HepG2 (cell line): ENCODE data around the gene WNK1. TPM values are rescaled to one million over a fixed set of nuclear protein-coding genes. Genes with fewer than 3 reads are reported as not detected.

Experiments used
- CCDC6 ChIP-seq: sonication (generic); formaldehyde crosslinking; IDR thresholded peaks from 2 replicates; pipeline ENCODE4 v1.8.1; 2022; ENCODE audit warnings: mild to moderate bottlenecking, missing genetic modification reagents, moderate library complexity
- GATAD1 ChIP-seq: IDR thresholded peaks from 2 replicates; pipeline ENCODE4 v1.6.1; 2016; ENCODE audit warnings: missing genetic modification reagents, missing compliant biosample characterization
- HNRNPK ChIP-seq: fragments of 200-400 bp; formaldehyde crosslinking; IDR thresholded peaks from 2 replicates; pipeline ENCODE4 v1.6.1; 2018; ENCODE audit warnings: low read length, low read depth, moderate library complexity, mild to moderate bottlenecking; ENCODE audit not compliant: poor library complexity, severe bottlenecking
- NR2F1 ChIP-seq, 2 experiments: fragments of 450-650 bp in 1 of 2; formaldehyde crosslinking in 1 of 2; IDR thresholded peaks; 2 replicates each; pipeline versions ENCODE4 v1.5.0 to v1.6.1; 2016 to 2020; ENCODE audit warnings: mild to moderate bottlenecking in 1 of 2, missing compliant biosample characterization in 1 of 2, missing genetic modification reagents in 1 of 2, moderate library complexity in 1 of 2
- PRMT3 ChIP-seq: sonication (generic); formaldehyde crosslinking; IDR thresholded peaks from 2 replicates; pipeline ENCODE4 v1.8.1; 2022; ENCODE audit warnings: low read depth, mild to moderate bottlenecking, moderate library complexity, missing genetic modification reagents, borderline replicate concordance
- REL ChIP-seq: sonication (generic); formaldehyde crosslinking; conservative IDR thresholded peaks from 2 replicates; pipeline ENCODE4 v1.8.0; 2022; ENCODE audit warnings: mild to moderate bottlenecking, missing genetic modification reagents, moderate library complexity
- SMAD9 ChIP-seq: sonication (generic); formaldehyde crosslinking; IDR thresholded peaks from 2 replicates; pipeline ENCODE4 v1.5.1; 2020; ENCODE audit warnings: mild to moderate bottlenecking, missing genetic modification reagents
- TAF15 ChIP-seq: fragments of 200-400 bp; formaldehyde crosslinking; IDR thresholded peaks from one replicate; pipeline ENCODE4 v1.6.1; 2018; ENCODE audit warnings: mild to moderate bottlenecking, low read depth, low read length; ENCODE audit not compliant: poor library complexity, severe bottlenecking
- ZNF121 ChIP-seq: sonication (generic); formaldehyde crosslinking; IDR thresholded peaks from 2 replicates; pipeline ENCODE4 v1.5.0; 2020; ENCODE audit warnings: mild to moderate bottlenecking, missing genetic modification reagents
- ZNF431 ChIP-seq: sonication (generic); formaldehyde crosslinking; IDR thresholded peaks from 2 replicates; pipeline ENCODE4 v1.9.0; 2022; ENCODE audit warnings: missing genetic modification reagents, low read depth, mild to moderate bottlenecking, borderline replicate concordance
- ZSCAN9 ChIP-seq: IDR thresholded peaks from 2 replicates; pipeline ENCODE4 v1.6.1; 2016; ENCODE audit warnings: borderline replicate concordance
- polyA plus RNA-seq, 8 experiments: library from polyadenylated mRNA; depleted of rRNA in 3 of 8; stranded (reverse) in 7 of 8; unstranded in 1 of 8; fragments of >200 nt; fragmentation: Illumina TruSeq in 4 of 8; extraction: Trizol in 4 of 8; gene quantifications; 2 replicates each; pipeline versions ENCODE4 v1.2.1 to v1.2.3, GENCODE V29; 2011 to 2016; ENCODE audit warnings: low read depth in 4 of 8, missing spikeins in 1 of 8, mixed read lengths in 1 of 8; ENCODE audit not compliant: insufficient read depth in 1 of 8
- total RNA-seq, 5 experiments: library from RNA; depleted of rRNA; stranded (reverse); fragments of >200 nt; fragmentation: Illumina TruSeq; extraction: Trizol; gene quantifications; 2 replicates each; pipeline ENCODE4 v1.2.3, GENCODE V29; 2016; ENCODE audit warnings: low read depth in 1 of 5
- TF ChIP-seq, protein P1 (sequence below): sonication (generic); formaldehyde crosslinking; IDR thresholded peaks from 2 replicates; pipeline ENCODE4 v1.4.0; 2020; ENCODE audit warnings: missing genetic modification reagents, borderline replicate concordance
- TF ChIP-seq, protein P2 (sequence below): sonication (generic); formaldehyde crosslinking; conservative IDR thresholded peaks from 2 replicates; pipeline ENCODE4 v1.4.0; 2020; ENCODE audit warnings: missing genetic modification reagents
- TF ChIP-seq, protein P3 (sequence below): sonication (generic); formaldehyde crosslinking; IDR thresholded peaks from one replicate; pipeline ENCODE4 v1.5.1; 2020; ENCODE audit warnings: mild to moderate bottlenecking, missing genetic modification reagents; ENCODE audit errors: not compliant biosample characterization
- TF ChIP-seq, protein P4 (sequence below): IDR thresholded peaks from 2 replicates; pipeline ENCODE4 v1.6.1; 2016; ENCODE audit warnings: low read depth, borderline replicate concordance

WNK1 gene
- total and polyA plus RNA-seq, 2 of the 13 experiments (the other 11 are each of a cell fraction or from before 2014, with no cell fraction given), result 31.1 to 54.8 TPM

DNA sequence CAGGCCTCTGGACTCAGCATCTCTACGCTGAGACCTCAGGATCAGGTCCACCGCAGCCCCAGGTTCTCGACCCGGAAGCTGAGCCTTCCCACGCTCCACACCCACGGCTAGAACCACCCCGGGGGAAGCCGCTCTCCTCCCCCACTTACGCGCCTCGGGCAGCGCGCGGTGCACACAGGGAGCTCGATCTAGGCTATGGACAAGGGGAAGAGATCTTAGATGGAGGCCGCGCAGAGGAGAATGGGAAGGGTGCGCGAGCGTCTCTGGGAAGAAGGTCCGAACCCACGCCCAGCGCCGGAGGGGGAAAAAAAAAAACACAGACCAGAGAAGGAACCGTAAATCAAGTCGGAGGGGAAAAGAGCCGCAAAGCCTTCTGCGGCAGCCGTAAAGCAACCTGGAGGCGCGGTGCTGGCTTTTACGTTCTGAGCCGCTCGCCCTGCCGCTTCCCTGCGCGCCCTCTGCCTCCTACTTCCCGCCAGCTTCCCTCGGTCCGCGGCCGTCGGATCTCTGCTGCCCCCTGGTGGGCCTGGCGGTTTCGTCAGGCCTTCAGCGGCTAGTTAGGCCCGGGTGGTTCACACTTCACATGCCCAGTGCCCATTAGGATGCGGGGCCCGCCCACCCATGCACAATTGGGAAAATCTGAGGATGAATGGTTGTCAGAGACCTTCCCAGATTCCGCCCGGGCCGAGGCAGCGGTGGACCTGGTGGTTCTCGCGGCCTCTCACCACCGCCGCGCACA, 197.2 kb downstream of the WNK1 start, which contains the start of gene RAD52 (continued):
- TF ChIP-seq CCDC6 (CRISPR knock-in tag), result peak; percentile 59
- TF ChIP-seq, protein P1, sequence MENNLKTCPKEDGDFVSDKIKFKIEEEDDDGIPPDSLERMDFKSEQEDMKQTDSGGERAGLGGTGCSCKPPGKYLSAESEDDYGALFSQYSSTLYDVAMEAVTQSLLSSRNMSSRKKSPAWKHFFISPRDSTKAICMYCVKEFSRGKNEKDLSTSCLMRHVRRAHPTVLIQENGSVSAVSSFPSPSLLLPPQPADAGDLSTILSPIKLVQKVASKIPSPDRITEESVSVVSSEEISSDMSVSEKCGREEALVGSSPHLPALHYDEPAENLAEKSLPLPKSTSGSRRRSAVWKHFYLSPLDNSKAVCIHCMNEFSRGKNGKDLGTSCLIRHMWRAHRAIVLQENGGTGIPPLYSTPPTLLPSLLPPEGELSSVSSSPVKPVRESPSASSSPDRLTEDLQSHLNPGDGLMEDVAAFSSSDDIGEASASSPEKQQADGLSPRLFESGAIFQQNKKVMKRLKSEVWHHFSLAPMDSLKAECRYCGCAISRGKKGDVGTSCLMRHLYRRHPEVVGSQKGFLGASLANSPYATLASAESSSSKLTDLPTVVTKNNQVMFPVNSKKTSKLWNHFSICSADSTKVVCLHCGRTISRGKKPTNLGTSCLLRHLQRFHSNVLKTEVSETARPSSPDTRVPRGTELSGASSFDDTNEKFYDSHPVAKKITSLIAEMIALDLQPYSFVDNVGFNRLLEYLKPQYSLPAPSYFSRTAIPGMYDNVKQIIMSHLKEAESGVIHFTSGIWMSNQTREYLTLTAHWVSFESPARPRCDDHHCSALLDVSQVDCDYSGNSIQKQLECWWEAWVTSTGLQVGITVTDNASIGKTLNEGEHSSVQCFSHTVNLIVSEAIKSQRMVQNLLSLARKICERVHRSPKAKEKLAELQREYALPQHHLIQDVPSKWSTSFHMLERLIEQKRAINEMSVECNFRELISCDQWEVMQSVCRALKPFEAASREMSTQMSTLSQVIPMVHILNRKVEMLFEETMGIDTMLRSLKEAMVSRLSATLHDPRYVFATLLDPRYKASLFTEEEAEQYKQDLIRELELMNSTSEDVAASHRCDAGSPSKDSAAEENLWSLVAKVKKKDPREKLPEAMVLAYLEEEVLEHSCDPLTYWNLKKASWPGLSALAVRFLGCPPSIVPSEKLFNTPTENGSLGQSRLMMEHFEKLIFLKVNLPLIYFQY (CRISPR knock-in tag), result peak; percentile 24
- TF ChIP-seq HNRNPK, result no peak
- no peak for TF ChIP-seq NR2F1 (CRISPR knock-in tag; IDR thresholded peaks at IDR 0.05)
- TF ChIP-seq TAF15, result no peak
- peak; percentile 90 for TF ChIP-seq GATAD1
- TF ChIP-seq SMAD9, result no peak
- TF ChIP-seq ZNF431 (CRISPR knock-in tag), result no peak
- peak; percentile 70; the same call in 1 of the 2 replicates for TF ChIP-seq ZSCAN9 (CRISPR knock-in tag)
- TF ChIP-seq, protein P2, sequence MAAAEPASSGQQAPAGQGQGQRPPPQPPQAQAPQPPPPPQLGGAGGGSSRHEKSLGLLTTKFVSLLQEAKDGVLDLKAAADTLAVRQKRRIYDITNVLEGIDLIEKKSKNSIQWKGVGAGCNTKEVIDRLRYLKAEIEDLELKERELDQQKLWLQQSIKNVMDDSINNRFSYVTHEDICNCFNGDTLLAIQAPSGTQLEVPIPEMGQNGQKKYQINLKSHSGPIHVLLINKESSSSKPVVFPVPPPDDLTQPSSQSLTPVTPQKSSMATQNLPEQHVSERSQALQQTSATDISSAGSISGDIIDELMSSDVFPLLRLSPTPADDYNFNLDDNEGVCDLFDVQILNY (CRISPR knock-in tag), result peak; percentile 91
- TF ChIP-seq REL (CRISPR knock-in tag), result no peak
- TF ChIP-seq ZNF121 (CRISPR knock-in tag), result no peak
- no peak for TF ChIP-seq PRMT3 (CRISPR knock-in tag)
- TF ChIP-seq, protein P3, sequence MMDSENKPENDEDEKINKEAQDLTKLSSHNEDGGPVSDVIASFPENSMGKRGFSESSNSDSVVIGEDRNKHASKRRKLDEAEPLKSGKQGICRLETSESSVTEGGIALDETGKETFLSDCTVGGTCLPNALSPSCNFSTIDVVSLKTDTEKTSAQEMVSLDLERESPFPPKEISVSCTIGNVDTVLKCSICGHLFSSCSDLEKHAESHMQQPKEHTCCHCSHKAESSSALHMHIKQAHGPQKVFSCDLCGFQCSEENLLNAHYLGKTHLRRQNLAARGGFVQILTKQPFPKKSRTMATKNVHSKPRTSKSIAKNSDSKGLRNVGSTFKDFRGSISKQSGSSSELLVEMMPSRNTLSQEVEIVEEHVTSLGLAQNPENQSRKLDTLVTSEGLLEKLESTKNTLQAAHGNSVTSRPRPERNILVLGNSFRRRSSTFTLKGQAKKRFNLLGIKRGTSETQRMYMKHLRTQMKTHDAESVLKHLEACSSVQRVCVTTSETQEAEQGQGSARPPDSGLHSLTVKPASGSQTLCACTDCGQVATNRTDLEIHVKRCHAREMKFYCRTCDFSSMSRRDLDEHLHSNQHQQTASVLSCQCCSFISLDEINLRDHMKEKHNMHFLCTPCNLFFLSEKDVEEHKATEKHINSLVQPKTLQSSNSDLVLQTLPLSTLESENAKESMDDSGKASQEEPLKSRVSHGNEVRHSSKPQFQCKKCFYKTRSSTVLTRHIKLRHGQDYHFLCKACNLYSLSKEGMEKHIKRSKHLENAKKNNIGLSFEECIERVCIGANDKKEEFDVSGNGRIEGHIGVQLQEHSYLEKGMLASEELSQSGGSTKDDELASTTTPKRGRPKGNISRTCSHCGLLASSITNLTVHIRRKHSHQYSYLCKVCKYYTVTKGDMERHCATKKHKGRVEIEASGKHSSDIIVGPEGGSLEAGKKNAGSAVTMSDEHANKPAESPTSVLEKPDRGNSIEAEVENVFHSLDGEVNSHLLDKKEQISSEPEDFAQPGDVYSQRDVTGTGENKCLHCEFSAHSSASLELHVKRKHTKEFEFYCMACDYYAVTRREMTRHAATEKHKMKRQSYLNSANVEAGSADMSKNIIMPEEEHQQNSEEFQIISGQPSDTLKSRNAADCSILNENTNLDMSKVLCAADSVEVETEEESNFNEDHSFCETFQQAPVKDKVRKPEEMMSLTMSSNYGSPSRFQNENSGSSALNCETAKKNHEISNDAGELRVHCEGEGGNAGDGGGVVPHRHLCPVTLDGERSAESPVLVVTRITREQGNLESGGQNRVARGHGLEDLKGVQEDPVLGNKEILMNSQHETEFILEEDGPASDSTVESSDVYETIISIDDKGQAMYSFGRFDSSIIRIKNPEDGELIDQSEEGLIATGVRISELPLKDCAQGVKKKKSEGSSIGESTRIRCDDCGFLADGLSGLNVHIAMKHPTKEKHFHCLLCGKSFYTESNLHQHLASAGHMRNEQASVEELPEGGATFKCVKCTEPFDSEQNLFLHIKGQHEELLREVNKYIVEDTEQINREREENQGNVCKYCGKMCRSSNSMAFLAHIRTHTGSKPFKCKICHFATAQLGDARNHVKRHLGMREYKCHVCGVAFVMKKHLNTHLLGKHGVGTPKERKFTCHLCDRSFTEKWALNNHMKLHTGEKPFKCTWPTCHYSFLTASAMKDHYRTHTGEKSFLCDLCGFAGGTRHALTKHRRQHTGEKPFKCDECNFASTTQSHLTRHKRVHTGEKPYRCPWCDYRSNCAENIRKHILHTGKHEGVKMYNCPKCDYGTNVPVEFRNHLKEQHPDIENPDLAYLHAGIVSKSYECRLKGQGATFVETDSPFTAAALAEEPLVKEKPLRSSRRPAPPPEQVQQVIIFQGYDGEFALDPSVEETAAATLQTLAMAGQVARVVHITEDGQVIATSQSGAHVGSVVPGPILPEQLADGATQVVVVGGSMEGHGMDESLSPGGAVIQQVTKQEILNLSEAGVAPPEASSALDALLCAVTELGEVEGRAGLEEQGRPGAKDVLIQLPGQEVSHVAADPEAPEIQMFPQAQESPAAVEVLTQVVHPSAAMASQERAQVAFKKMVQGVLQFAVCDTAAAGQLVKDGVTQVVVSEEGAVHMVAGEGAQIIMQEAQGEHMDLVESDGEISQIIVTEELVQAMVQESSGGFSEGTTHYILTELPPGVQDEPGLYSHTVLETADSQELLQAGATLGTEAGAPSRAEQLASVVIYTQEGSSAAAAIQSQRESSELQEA (CRISPR knock-in tag), result no peak
- TF ChIP-seq, protein P4, sequence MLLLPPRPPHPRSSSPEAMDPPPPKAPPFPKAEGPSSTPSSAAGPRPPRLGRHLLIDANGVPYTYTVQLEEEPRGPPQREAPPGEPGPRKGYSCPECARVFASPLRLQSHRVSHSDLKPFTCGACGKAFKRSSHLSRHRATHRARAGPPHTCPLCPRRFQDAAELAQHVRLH (CRISPR knock-in tag), result peak; percentile 90; the same call in 1 of the 2 replicates
